ENCODE measurements around the gene OSBPL2. TPM values are rescaled to one million over a fixed set of nuclear protein-coding genes. Genes with fewer than 3 reads are reported as not detected.

The OSBPL2 gene
- total and polyA plus RNA-seq, 9 of the 15 experiments (the other 6 are each of a cell fraction or from before 2014, with no cell fraction given): 2.5 to 25.6 (median 14.1) TPM

DNA sequence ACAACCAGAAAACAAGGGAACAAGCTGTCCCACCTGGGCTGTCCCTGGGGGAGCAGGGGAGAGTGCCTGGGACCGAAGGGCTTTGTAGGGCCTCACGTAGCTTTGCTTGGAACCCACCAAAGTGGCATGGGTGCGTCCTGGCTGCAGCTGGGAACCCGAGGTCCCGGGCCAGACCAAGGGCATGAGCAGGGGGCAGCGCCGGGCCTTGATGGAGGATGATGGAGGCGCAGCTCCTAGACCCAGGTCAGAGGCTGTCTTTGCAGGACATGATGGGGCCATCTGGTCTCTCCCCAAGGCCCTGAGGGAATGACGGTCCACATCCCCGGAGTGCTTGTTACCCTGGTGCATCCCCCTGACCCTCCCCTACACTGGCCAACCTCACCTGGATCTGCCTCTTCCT lies 7.6 kb upstream of the OSBPL2 start:
- Histone ChIP-seq H4K20me1 (replicated peaks; ENCODE audit: control insufficient read depth, insufficient read depth, low read length) (no peaks in the 10 kb centered on the region), H3K9ac (ENCODE audit: insufficient read depth in 1 of 2, low read depth in 2 of 2, low read length in 2 of 2) (no peak overlapping the region), H3K27ac (ENCODE audit: extremely low read depth, low read depth, low read length) (no peak overlapping the region), H3K4me2 (ENCODE audit: insufficient read depth, low read length) (no peak overlapping the region), H3K36me3 (ENCODE audit: control insufficient read depth, insufficient read depth, low read length) (no peaks in the 10 kb centered on the region), H2AFZ (ENCODE audit: low read depth, low read length) (no peak overlapping the region), H3K4me1 (replicated peaks in 1 of 2; ENCODE audit: control insufficient read depth in 2 of 2, insufficient read depth in 2 of 2, low read length in 2 of 2) (peaks cover 5 to 37% of the 10 kb centered on the region in 2 experiments; a peak in 4 of 5 replicates), H3K9me3 (replicated peaks; ENCODE audit: control insufficient read depth, insufficient read depth, low read depth, low read length) (peaks cover 7% of the 10 kb centered on the region; the same call in 1 of the 2 replicates), H3K27me3 (ENCODE audit: control insufficient read depth in 2 of 2, insufficient read depth in 2 of 2, low read length in 2 of 2) (peaks cover 2 to 19% of the 10 kb centered on the region in 2 experiments; a peak in 4 of 5 replicates), H3K79me2 (ENCODE audit: control insufficient read depth, insufficient read depth, low read length) (no peaks in the 10 kb centered on the region), H3K4me3 (no peak overlapping the region), H3K9me1 (ENCODE audit: control insufficient read depth, insufficient read depth, low read length) (no peaks in the 10 kb centered on the region)
- BruUV-seq (replicated peaks): no TSS peak
- WGBS (ENCODE audit: insufficient coverage, low coverage, missing lambda C conversion rate): 16% methylated on average over 10 of the region's 10 CpGs
- TF ChIP-seq ATF7 (IDR thresholded peaks at IDR 0.05) (no peak), CEBPB (tag; IDR thresholded peaks at IDR 0.05) (no peak), TAF7 (tag; IDR thresholded peaks at IDR 0.05) (no peak), WHSC1 (IDR thresholded peaks at IDR 0.05; ENCODE audit: low read length) (no peak), MTF1 (CRISPR knock-in tag; IDR thresholded peaks at IDR 0.05; ENCODE audit: borderline replicate concordance) (no peak), CEBPG (CRISPR knock-in tag; IDR thresholded peaks at IDR 0.05) (no peak), CEBPG (tag; conservative IDR thresholded peaks at IDR 0.05 in 1 of 2, IDR thresholded peaks at IDR 0.05 in 1 of 2) (no peak), XRCC5 (IDR thresholded peaks at IDR 0.05; ENCODE audit: low read depth, low read length) (no peak), ZNF444 (CRISPR knock-in tag; IDR thresholded peaks at IDR 0.05) (no peak), BHLHE40 (IDR thresholded peaks at IDR 0.05; ENCODE audit: low read length) (no peak), ZBTB7A (IDR thresholded peaks at IDR 0.05; ENCODE audit: borderline replicate concordance, control insufficient read depth, low read depth, low read length) (no peak), TEAD2 (tag; IDR thresholded peaks at IDR 0.05) (no peak), SMARCE1 (IDR thresholded peaks at IDR 0.05) (no peak), ZNF282 (CRISPR knock-in tag; IDR thresholded peaks at IDR 0.05) (no peak)
- in situ Hi-C loops (cut with MboI) (no loop called here), intact Hi-C loops (cut with micrococcal nuclease) (no loop called here)
- FAIRE-seq (no peak), ATAC-seq (no peak), DNase-seq (ENCODE audit: extremely low read depth in 1 of 4, low spot score in 3 of 4) (no peak)
- POLR2A ChIA-PET: no interaction called here
- CTCF ChIA-PET (ENCODE audit: low intra/inter-chr PET ratio): no interaction called here

All from K562 (cell line).